HEK293 (cell line): Measurements from ENCODE around the gene HMSD.

ENCODE experiments used
- BCL6B ChIP-seq: fragments of 450-650 bp; formaldehyde crosslinking; IDR thresholded peaks from 2 replicates; pipeline ENCODE4 v1.5.1; 2017; ENCODE audit warnings: missing biosample characterization, missing genetic modification characterization
- GFI1B ChIP-seq: fragments of 450-650 bp; formaldehyde crosslinking; IDR thresholded peaks from 2 replicates; pipeline ENCODE4 v1.5.1; 2016; ENCODE audit warnings: missing biosample characterization, missing genetic modification characterization
- HIC1 ChIP-seq: fragments of 450-650 bp; formaldehyde crosslinking; IDR thresholded peaks from 2 replicates; pipeline ENCODE4 v1.5.1; 2016; ENCODE audit warnings: missing biosample characterization, missing genetic modification characterization
- HOXC10 ChIP-seq: sonication (generic); formaldehyde crosslinking; IDR thresholded peaks from 2 replicates; pipeline ENCODE4 v1.8.1; 2023; ENCODE audit warnings: mild to moderate bottlenecking, missing genetic modification reagents
- KLF7 ChIP-seq: fragments of 450-650 bp; formaldehyde crosslinking; IDR thresholded peaks from 2 replicates; pipeline ENCODE4 v1.5.1; 2016; ENCODE audit warnings: missing biosample characterization, missing genetic modification characterization, borderline replicate concordance
- OSR2 ChIP-seq: fragments of 450-650 bp; formaldehyde crosslinking; IDR thresholded peaks from 2 replicates; pipeline ENCODE4 v1.5.1; 2016; ENCODE audit warnings: missing biosample characterization, missing genetic modification characterization
- SP2 ChIP-seq: fragments of 450-650 bp; formaldehyde crosslinking; IDR thresholded peaks from 2 replicates; pipeline ENCODE4 v1.5.1; 2016; ENCODE audit warnings: missing biosample characterization, missing genetic modification characterization
- WT1 ChIP-seq: fragments of 450-650 bp; formaldehyde crosslinking; IDR thresholded peaks from 2 replicates; pipeline ENCODE4 v1.5.1; 2016; ENCODE audit warnings: missing biosample characterization, missing genetic modification characterization
- YY2 ChIP-seq: fragments of 450-650 bp; formaldehyde crosslinking; IDR thresholded peaks from 2 replicates; pipeline ENCODE4 v1.5.1; 2016; ENCODE audit warnings: missing biosample characterization, missing genetic modification characterization
- ZFHX2 ChIP-seq: fragments of 450-650 bp; formaldehyde crosslinking; conservative IDR thresholded peaks from 2 replicates; pipeline ENCODE4 v1.5.1; 2016; ENCODE audit warnings: missing biosample characterization, missing genetic modification characterization
- ZFP37 ChIP-seq: fragments of 450-650 bp; formaldehyde crosslinking; IDR thresholded peaks from 2 replicates; pipeline ENCODE4 v1.5.1; 2016; ENCODE audit warnings: missing biosample characterization, missing genetic modification characterization
- ZNF10 ChIP-seq: fragments of 450-650 bp; formaldehyde crosslinking; IDR thresholded peaks from 2 replicates; pipeline ENCODE4 v1.5.1; 2017; ENCODE audit warnings: missing biosample characterization, missing genetic modification characterization
- ZNF140 ChIP-seq: fragments of 450-650 bp; formaldehyde crosslinking; IDR thresholded peaks from 2 replicates; pipeline ENCODE4 v1.5.1; 2016; ENCODE audit warnings: missing biosample characterization, missing genetic modification characterization
- ZNF175 ChIP-seq: fragments of 450-650 bp; formaldehyde crosslinking; IDR thresholded peaks from 2 replicates; pipeline ENCODE4 v1.5.1; 2016; ENCODE audit warnings: missing biosample characterization, missing genetic modification characterization
- ZNF221 ChIP-seq: fragments of 450-650 bp; formaldehyde crosslinking; IDR thresholded peaks from 2 replicates; pipeline ENCODE4 v1.5.1; 2017; ENCODE audit warnings: missing biosample characterization, missing genetic modification characterization, borderline replicate concordance
- ZNF311 ChIP-seq: fragments of 450-650 bp; formaldehyde crosslinking; IDR thresholded peaks from 2 replicates; pipeline ENCODE4 v1.5.1; 2017; ENCODE audit warnings: missing biosample characterization, missing genetic modification characterization, borderline replicate concordance
- ZNF37A ChIP-seq: fragments of 450-650 bp; IDR thresholded peaks from 2 replicates; pipeline ENCODE4 v1.5.1; 2018; ENCODE audit warnings: missing biosample characterization, missing genetic modification characterization
- ZNF416 ChIP-seq: fragments of 450-650 bp; formaldehyde crosslinking; IDR thresholded peaks from 2 replicates; pipeline ENCODE4 v1.5.1; 2016; ENCODE audit warnings: missing biosample characterization, missing genetic modification characterization
- ZNF530 ChIP-seq: fragments of 450-650 bp; formaldehyde crosslinking; IDR thresholded peaks from 2 replicates; pipeline ENCODE4 v1.5.1; 2016; ENCODE audit warnings: low read depth, missing biosample characterization, missing genetic modification characterization
- ZNF580 ChIP-seq: fragments of 450-650 bp; formaldehyde crosslinking; IDR thresholded peaks from 2 replicates; pipeline ENCODE4 v1.5.1; 2016; ENCODE audit warnings: missing biosample characterization, missing genetic modification characterization
- ZNF707 ChIP-seq: fragments of 450-650 bp; formaldehyde crosslinking; IDR thresholded peaks from 2 replicates; pipeline ENCODE4 v1.5.1; 2016; ENCODE audit warnings: missing biosample characterization, missing genetic modification characterization
- ZNF830 ChIP-seq: fragments of 450-650 bp; IDR thresholded peaks from 2 replicates; pipeline ENCODE4 v1.5.0; 2018; ENCODE audit warnings: missing biosample characterization, missing genetic modification characterization, low read depth, mild to moderate bottlenecking, moderate library complexity
- TF ChIP-seq, protein P1 (sequence below): fragments of 450-650 bp; formaldehyde crosslinking; IDR thresholded peaks from 2 replicates; pipeline ENCODE4 v1.5.1; 2016; ENCODE audit warnings: missing biosample characterization, missing genetic modification characterization, borderline replicate concordance
- TF ChIP-seq, protein P2 (sequence below): fragments of 450-650 bp; formaldehyde crosslinking; IDR thresholded peaks from 2 replicates; pipeline ENCODE4 v1.5.1; 2016; ENCODE audit warnings: missing biosample characterization, missing genetic modification characterization, borderline replicate concordance
- TF ChIP-seq, protein P3 (sequence below): fragments of 450-650 bp; formaldehyde crosslinking; IDR thresholded peaks from 2 replicates; pipeline ENCODE4 v1.5.0; 2017; ENCODE audit warnings: missing biosample characterization, missing genetic modification characterization, borderline replicate concordance

HMSD gene

DNA sequence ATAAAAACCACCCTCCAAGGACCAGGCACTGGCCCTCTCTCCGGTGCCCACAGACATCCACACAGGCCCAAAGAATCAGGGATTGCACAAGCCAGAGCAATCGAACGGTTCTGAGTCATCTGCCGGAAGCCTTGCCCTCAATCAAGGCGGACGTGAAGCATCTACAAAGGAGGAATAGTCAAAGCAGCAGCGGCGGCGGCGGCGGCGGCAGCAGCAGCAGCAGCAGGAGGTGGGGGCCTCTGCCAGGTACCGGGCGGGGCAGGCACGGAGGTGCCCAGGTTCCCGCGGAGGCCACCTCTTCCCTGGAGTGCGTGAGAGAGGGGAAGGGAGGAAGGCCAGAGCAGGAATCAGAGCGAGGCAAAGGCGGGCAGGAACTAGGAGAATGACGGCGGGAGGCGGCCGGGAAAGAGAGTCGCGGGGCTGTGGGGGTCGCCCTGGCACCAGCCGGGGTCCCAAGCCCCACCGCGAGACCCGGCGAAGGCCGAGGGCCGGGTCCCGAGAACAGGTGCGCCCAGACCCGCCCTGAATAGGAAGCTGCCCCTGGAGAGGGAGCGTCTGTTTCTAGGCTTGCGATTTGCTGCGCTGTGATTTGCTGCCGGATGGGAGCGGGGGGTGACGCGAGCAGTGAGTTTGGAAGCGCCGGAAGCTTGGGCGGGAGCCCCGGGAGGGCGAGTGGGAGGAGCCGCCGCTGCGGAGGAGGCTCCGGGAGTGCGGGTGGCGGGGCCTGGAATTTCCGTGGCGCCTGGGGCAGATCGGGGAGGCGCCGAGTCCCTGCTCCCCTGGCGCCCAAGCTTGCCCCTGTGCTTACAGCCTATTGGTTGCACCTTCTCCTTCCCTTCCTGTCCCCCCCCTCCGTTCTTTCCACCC, 21.1 kb downstream of the HMSD start, which contains the start of gene SERPINB8 (continued):
- TF ChIP-seq BCL6B (tag by site-specific recombination) (0 out of 2 replicates have a peak, but pooled peaks have one; percentile 19), OSR2 (peak; percentile 91), HOXC10 (CRISPR knock-in tag) (no peak), ZNF10 (tag by site-specific recombination) (no peak; the same call in 1 of the 2 replicates), ZNF416 (no peak), WT1 (tag by site-specific recombination) (peak; percentile 79), KLF7 (tag by site-specific recombination) (no peak; the same call in none of the 2 replicates), YY2 (tag by site-specific recombination) (0 out of 2 replicates have a peak, but pooled peaks have one; percentile 37), ZNF311 (no peak), ZNF830 (no peak), HIC1 (no peak; the same call in 1 of the 2 replicates), SP2 (peak; percentile 91), GFI1B (tag by site-specific recombination) (0 out of 2 replicates have a peak, but pooled peaks have one; percentile 11), ZNF37A (tag by site-specific recombination) (no peak), ZNF175 (tag by site-specific recombination) (no peak), ZNF140 (tag by site-specific recombination) (no peak), ZFHX2 (tag by site-specific recombination) (peak; percentile 92), ZNF530 (tag by site-specific recombination) (no peak), ZNF221 (tag by site-specific recombination) (no peak), ZNF707 (tag by site-specific recombination) (no peak), ZNF580 (tag by site-specific recombination) (no peak), ZFP37 (tag by site-specific recombination) (peak; percentile 73; the same call in 1 of the 2 replicates)
- TF ChIP-seq, protein P1, sequence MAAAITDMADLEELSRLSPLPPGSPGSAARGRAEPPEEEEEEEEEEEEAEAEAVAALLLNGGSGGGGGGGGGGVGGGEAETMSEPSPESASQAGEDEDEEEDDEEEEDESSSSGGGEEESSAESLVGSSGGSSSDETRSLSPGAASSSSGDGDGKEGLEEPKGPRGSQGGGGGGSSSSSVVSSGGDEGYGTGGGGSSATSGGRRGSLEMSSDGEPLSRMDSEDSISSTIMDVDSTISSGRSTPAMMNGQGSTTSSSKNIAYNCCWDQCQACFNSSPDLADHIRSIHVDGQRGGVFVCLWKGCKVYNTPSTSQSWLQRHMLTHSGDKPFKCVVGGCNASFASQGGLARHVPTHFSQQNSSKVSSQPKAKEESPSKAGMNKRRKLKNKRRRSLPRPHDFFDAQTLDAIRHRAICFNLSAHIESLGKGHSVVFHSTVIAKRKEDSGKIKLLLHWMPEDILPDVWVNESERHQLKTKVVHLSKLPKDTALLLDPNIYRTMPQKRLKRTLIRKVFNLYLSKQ (tag by site-specific recombination): no peak
- TF ChIP-seq, protein P2, sequence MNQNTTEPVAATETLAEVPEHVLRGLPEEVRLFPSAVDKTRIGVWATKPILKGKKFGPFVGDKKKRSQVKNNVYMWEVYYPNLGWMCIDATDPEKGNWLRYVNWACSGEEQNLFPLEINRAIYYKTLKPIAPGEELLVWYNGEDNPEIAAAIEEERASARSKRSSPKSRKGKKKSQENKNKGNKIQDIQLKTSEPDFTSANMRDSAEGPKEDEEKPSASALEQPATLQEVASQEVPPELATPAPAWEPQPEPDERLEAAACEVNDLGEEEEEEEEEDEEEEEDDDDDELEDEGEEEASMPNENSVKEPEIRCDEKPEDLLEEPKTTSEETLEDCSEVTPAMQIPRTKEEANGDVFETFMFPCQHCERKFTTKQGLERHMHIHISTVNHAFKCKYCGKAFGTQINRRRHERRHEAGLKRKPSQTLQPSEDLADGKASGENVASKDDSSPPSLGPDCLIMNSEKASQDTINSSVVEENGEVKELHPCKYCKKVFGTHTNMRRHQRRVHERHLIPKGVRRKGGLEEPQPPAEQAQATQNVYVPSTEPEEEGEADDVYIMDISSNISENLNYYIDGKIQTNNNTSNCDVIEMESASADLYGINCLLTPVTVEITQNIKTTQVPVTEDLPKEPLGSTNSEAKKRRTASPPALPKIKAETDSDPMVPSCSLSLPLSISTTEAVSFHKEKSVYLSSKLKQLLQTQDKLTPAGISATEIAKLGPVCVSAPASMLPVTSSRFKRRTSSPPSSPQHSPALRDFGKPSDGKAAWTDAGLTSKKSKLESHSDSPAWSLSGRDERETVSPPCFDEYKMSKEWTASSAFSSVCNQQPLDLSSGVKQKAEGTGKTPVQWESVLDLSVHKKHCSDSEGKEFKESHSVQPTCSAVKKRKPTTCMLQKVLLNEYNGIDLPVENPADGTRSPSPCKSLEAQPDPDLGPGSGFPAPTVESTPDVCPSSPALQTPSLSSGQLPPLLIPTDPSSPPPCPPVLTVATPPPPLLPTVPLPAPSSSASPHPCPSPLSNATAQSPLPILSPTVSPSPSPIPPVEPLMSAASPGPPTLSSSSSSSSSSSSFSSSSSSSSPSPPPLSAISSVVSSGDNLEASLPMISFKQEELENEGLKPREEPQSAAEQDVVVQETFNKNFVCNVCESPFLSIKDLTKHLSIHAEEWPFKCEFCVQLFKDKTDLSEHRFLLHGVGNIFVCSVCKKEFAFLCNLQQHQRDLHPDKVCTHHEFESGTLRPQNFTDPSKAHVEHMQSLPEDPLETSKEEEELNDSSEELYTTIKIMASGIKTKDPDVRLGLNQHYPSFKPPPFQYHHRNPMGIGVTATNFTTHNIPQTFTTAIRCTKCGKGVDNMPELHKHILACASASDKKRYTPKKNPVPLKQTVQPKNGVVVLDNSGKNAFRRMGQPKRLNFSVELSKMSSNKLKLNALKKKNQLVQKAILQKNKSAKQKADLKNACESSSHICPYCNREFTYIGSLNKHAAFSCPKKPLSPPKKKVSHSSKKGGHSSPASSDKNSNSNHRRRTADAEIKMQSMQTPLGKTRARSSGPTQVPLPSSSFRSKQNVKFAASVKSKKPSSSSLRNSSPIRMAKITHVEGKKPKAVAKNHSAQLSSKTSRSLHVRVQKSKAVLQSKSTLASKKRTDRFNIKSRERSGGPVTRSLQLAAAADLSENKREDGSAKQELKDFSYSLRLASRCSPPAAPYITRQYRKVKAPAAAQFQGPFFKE (tag by site-specific recombination): no peak
- TF ChIP-seq, protein P3, sequence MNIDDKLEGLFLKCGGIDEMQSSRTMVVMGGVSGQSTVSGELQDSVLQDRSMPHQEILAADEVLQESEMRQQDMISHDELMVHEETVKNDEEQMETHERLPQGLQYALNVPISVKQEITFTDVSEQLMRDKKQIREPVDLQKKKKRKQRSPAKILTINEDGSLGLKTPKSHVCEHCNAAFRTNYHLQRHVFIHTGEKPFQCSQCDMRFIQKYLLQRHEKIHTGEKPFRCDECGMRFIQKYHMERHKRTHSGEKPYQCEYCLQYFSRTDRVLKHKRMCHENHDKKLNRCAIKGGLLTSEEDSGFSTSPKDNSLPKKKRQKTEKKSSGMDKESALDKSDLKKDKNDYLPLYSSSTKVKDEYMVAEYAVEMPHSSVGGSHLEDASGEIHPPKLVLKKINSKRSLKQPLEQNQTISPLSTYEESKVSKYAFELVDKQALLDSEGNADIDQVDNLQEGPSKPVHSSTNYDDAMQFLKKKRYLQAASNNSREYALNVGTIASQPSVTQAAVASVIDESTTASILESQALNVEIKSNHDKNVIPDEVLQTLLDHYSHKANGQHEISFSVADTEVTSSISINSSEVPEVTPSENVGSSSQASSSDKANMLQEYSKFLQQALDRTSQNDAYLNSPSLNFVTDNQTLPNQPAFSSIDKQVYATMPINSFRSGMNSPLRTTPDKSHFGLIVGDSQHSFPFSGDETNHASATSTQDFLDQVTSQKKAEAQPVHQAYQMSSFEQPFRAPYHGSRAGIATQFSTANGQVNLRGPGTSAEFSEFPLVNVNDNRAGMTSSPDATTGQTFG (tag by site-specific recombination): no peak
